ENCODE measurements around the gene PPP1R1C.

The PPP1R1C gene

GRCh38 chr2:182058056-182058455 lies 72.4 kb downstream of the PPP1R1C start:
- in situ Hi-C loops (cut with MboI; ENCODE audit: low sequenced_read_pairs), result no loop called here

- in situ Hi-C loops (cut with MboI; ENCODE audit: low sequenced_read_pairs), result no loop called here
Measured at GRCh38 chr2:182061739-182062138, 76.1 kb downstream of the PPP1R1C start.

DNA sequence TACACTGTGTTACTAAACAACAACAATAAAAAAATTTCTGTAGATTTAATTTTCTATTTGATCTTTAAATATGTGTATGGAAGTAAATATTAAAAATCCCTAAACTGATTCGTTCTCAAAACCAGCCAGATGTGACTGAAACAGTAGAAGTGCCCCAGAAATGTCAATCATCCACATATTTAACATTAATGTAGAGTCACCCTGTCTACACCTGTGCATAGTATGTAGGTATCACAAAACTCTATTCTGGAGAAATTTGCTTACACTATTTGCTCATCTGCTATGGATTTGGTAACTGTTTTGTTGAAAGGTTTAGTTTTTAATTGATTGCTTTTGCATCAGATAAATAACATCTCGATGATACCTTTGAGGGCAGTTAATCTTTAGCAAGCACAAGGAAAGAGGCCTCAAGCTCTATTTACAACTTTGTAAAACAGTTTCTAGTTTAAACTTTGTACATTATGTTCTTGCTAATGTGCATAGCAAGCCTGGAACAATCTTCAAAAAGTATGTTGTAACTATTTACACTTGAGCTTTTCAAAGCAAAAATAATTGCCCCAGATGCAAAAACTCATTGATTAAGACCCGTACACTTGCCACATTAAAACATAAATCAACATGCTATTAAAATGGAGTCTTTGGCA lies 76.8 kb downstream of the PPP1R1C start:
- in situ Hi-C loops (cut with MboI; ENCODE audit: low sequenced_read_pairs), result no loop called here

DNA sequence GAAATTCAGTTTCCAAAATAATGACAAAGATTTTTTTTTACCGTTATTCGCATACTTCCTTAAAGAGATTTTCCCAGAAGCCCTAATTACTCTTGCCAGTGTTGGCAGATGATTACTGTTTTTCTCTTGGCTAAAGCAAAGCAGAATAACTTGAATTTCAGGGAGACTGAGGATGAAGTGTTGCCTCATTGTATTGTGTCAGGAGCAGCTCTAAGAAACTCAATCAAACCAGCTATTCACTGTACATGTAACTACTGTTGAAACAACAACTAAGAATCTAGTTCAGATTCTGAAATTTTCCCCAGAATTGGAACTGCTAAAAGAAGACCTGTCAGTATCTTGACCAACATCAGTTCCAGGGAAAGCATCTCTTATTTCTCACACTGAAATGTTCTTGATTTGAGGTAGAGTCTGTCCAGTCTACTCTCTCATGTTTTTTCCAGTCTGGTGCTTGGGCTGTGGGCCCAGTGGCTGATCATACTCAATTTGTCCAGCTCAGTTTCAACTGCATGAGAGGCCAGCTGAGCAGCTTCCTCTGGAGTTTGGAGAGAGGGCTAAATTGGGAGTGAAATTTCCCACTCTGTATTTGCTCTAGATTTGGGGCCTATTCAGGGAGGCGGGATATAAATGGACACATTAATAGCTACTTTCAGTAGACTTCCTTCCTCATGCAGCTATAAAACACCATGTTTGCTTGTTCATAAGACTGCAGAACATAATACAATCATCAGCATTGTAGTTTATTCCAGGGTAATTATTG lies 78.5 kb downstream of the PPP1R1C start:
- in situ Hi-C loops (cut with MboI; ENCODE audit: low sequenced_read_pairs), result no loop called here

- in situ Hi-C loops (cut with MboI; ENCODE audit: low sequenced_read_pairs), result no loop called here
Measured at GRCh38 chr2:182066400-182067087, 80.9 kb downstream of the PPP1R1C start.

DNA sequence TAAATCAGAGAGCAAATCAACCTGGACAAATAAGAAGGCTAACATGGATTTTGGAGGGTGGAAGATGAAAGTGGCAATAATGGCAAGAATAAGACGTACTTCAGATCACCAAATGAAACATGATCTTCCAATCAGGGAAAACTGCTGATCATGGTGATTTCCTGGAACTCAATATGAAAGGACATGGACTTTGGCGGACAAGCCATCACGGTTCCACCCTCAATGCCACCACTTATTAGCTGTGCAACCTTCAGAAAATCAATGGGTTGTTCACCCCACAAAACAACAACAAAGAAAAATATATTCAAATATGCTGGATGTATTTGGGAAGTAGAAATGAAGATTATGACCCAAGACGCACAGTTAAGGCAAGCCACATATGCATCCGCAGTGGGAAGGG lies 81.7 kb downstream of the PPP1R1C start:
- in situ Hi-C loops (cut with MboI; ENCODE audit: low sequenced_read_pairs), result no loop called here

- in situ Hi-C loops (cut with MboI; ENCODE audit: low sequenced_read_pairs), result no loop called here
Measured at GRCh38 chr2:182068811-182069210, 83.2 kb downstream of the PPP1R1C start.

DNA sequence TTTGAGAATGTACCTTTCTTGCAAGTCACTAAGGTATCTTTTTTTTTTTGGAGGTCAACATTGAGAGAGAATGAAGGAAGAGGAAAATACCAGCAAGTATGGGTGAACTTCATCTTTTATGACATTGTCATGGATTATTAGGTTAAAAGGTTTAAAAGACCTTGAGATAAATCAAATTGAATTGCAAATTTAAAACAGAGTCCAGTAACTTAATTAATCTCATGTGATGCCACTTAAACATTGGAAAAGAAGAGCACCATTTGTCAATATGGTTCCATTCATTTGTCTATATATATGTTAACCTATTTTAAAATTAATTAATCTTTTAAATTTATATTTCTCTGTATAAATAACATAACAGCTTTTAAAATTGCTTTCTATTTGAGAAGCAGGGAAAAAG lies 83.8 kb downstream of the PPP1R1C start:
- in situ Hi-C loops (cut with MboI; ENCODE audit: low sequenced_read_pairs), result no loop called here

DNA sequence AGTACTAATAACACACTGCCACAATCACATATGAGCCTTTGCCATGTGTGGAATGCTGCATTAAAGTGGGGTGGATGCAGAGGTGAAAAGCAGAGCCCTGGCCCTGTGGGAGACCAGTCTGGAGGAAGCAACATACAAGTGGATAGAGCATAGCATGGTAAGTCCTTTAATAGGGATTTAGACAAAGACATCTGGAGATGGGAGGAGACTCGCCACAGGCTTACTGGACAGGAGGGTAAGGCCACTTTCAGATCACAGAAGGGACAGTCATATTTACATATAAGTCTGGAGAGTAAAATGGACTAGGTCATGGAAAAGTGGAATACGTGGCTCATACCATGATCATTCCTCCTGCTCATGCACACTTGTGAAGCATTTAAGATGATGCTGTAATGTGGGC lies 84.3 kb downstream of the PPP1R1C start:
- in situ Hi-C loops (cut with MboI; ENCODE audit: low sequenced_read_pairs), result loop anchor here (10.0 kb wide), 1 partner anchor 315 kb away; no protein-coding TSS in a partner anchor

- in situ Hi-C loops (cut with MboI; ENCODE audit: low sequenced_read_pairs), result loop anchor here (10.0 kb wide), 1 partner anchor 316 kb away; no protein-coding TSS in a partner anchor
Measured at GRCh38 chr2:182070736-182071135, 85.1 kb downstream of the PPP1R1C start.

GRCh38 chr2:182072861-182073260 lies 87.2 kb downstream of the PPP1R1C start:
- in situ Hi-C loops (cut with MboI; ENCODE audit: low sequenced_read_pairs), result loop anchor here (10.0 kb wide), 1 partner anchor 318 kb away; no protein-coding TSS in a partner anchor

- in situ Hi-C loops (cut with MboI; ENCODE audit: low sequenced_read_pairs), result loop anchor here (10.0 kb wide), 1 partner anchor 319 kb away; no protein-coding TSS in a partner anchor
Measured at GRCh38 chr2:182073613-182074012, 88.0 kb downstream of the PPP1R1C start.

DNA sequence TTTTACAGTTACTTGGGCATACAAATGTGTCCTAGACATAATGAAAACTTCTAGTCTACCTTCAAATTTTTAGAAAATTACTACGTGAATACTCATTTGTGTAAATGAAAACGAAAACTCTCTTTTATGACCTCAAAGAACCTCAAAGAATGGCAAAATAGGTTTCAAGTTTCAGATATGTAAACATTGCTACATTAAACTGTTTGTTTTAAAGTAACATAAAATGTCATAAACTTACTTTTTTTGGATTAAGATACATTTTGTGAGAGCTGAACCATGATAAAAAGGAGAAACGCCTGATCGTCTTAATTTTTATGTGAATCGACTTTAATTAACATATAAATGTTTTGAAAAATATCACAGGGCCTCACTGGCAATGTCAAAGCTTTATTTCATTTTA lies 91.4 kb downstream of the PPP1R1C start:
- in situ Hi-C loops (cut with MboI; ENCODE audit: low sequenced_read_pairs), result loop anchor here (10.0 kb wide), 1 partner anchor 322 kb away; no protein-coding TSS in a partner anchor

- in situ Hi-C loops (cut with MboI; ENCODE audit: low sequenced_read_pairs), result loop anchor here (10.0 kb wide), 1 partner anchor 323 kb away; no protein-coding TSS in a partner anchor
Measured at GRCh38 chr2:182077448-182078142, 91.9 kb downstream of the PPP1R1C start.

- in situ Hi-C loops (cut with MboI; ENCODE audit: low sequenced_read_pairs), result loop anchor here (10.0 kb wide), 1 partner anchor 324 kb away; no protein-coding TSS in a partner anchor
Measured at GRCh38 chr2:182078988-182079602, 93.4 kb downstream of the PPP1R1C start.

DNA sequence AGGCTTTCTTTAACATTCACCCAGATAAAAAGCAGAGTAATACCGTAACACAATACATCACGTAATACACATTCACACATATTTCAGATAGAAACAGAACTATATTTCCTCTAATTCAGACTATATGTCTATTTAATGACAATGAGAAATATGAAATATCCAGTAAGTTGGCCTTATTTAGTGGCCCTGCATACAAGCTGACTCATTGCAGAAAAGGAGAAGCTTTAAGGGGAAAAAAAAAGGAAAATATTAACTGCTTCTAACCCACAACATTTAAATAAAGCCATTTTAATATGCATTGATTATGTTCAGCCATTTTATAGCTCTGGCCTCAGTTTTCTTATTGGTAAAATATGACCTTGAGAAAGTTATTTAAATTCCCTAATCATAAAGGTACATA lies 94.8 kb downstream of the PPP1R1C start:
- in situ Hi-C loops (cut with MboI; ENCODE audit: low sequenced_read_pairs), result no loop called here

GRCh38 chr2:182081602-182082260 lies 96.1 kb downstream of the PPP1R1C start:
- in situ Hi-C loops (cut with MboI; ENCODE audit: low sequenced_read_pairs), result no loop called here

GRCh38 chr2:182088681-182089320 lies 103.1 kb downstream of the PPP1R1C start:
- in situ Hi-C loops (cut with MboI; ENCODE audit: low sequenced_read_pairs), result no loop called here

GRCh38 chr2:182090486-182090885 lies 104.8 kb downstream of the PPP1R1C start:
- in situ Hi-C loops (cut with MboI; ENCODE audit: low sequenced_read_pairs), result no loop called here
